HT1080 (cell line): Measurements from ENCODE around the gene ADCY10. TPM values are rescaled to one million over a fixed set of nuclear protein-coding genes. Genes with fewer than 3 reads are reported as not detected.

Experiments used
- DNase-seq: peaks from one replicate; pipeline ENCODE4 v3.0.0-alpha.2; 2015; ENCODE audit warnings: low read depth
- total RNA-seq: library from RNA; depleted of rRNA; stranded (reverse); fragments of >200 nt; shearing (Covaris generic); gene quantifications from 2 replicates; pipeline ENCODE4 v1.2.3, GENCODE V29; 2014

Gene ADCY10
- total RNA-seq, 1 experiment from 2014 or later, result not detected

GRCh38 chr1:167786502-167786901 lies 127.4 kb downstream of the ADCY10 start:
- no peak for DNase-seq

GRCh38 chr1:167784876-167785550 lies 128.9 kb downstream of the ADCY10 start:
- no peak for DNase-seq

GRCh38 chr1:167782946-167783345 lies 131.0 kb downstream of the ADCY10 start:
- no peak for DNase-seq

- no peak for DNase-seq
Measured at GRCh38 chr1:167781558-167781957, 132.4 kb downstream of the ADCY10 start.

GRCh38 chr1:167777269-167777650 lies 136.7 kb downstream of the ADCY10 start:
- no peak for DNase-seq

GRCh38 chr1:167776616-167777268 lies 137.2 kb downstream of the ADCY10 start:
- no peak for DNase-seq

- no peak for DNase-seq
Measured at GRCh38 chr1:167776151-167776550, 137.8 kb downstream of the ADCY10 start.

- peak; percentile 10 for DNase-seq
Measured at GRCh38 chr1:167775178-167775577, 138.8 kb downstream of the ADCY10 start.

- DNase-seq, result no peak
Measured at GRCh38 chr1:167774710-167775109, 139.2 kb downstream of the ADCY10 start.

- DNase-seq, result no peak
Measured at GRCh38 chr1:167773516-167773915, 140.4 kb downstream of the ADCY10 start.

GRCh38 chr1:167772436-167772835 lies 141.5 kb downstream of the ADCY10 start:
- DNase-seq, result no peak

- no peak for DNase-seq
Measured at GRCh38 chr1:167770127-167770526, 143.8 kb downstream of the ADCY10 start.

- no peak for DNase-seq
Measured at GRCh38 chr1:167767761-167768160, 146.2 kb downstream of the ADCY10 start.

GRCh38 chr1:167766538-167766937 lies 147.4 kb downstream of the ADCY10 start:
- no peak for DNase-seq

GRCh38 chr1:167765496-167765895 lies 148.4 kb downstream of the ADCY10 start:
- DNase-seq, result no peak

GRCh38 chr1:167764458-167765330 lies 149.2 kb downstream of the ADCY10 start:
- DNase-seq, result no peak

GRCh38 chr1:167763525-167764220 lies 150.3 kb downstream of the ADCY10 start:
- no peak for DNase-seq

- DNase-seq, result no peak
Measured at GRCh38 chr1:167762061-167762746, 151.7 kb downstream of the ADCY10 start.

- no peak for DNase-seq
Measured at GRCh38 chr1:167761400-167761799, 152.5 kb downstream of the ADCY10 start.
